ENCODE measurements around the gene POU2F1. TPM values are rescaled to one million over a fixed set of nuclear protein-coding genes. Genes with fewer than 3 reads are reported as not detected.

Gene POU2F1
- total RNA-seq, 8 experiments from 2014 or later, result 11.4 to 29.7 (median 20.2) TPM

DNA sequence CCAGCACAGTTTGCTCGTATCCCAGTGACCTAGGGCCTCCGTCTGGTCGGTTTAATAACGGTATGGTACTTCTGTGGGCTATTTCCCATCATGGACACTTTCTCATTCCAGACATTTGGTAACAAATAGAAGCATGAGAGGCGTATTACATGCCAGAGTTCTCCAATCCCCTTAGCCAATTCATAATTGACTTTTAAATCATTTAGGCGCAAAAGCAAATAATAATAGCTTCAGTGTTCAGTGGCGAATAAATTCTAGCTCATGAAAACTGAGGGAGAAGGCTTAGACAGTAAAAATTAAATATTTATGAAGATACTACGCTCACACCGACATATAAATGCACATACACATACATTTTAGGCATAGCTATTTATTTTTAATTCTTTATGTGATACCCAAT is 247.1 kb downstream of the POU2F1 start:
- 0 to 97% (median 71%) methylated on average over 3 to 9 of the region's 9 CpGs for WGBS, 10 experiments
- ATAC-seq (replicated peaks in 6 of 8), result peak in 5 of 8 experiments; percentile 17 to 71 (median 26)
- Histone ChIP-seq H3K27ac (no peak overlapping the region), H3K4me3 (no peak overlapping the region), H3K4me1 (replicated peaks in 1 of 2) (peaks cover 25 to 55% of the 10 kb centered on the region in 2 donors)
- in situ Hi-C loops (cut with MboI; ENCODE audit: low pct_unique_long_range_greater_than_20kb in 2 of 9, low sequenced_read_pairs in 9 of 9, unreplicated experiment in 9 of 9), result no loop called here

DNA sequence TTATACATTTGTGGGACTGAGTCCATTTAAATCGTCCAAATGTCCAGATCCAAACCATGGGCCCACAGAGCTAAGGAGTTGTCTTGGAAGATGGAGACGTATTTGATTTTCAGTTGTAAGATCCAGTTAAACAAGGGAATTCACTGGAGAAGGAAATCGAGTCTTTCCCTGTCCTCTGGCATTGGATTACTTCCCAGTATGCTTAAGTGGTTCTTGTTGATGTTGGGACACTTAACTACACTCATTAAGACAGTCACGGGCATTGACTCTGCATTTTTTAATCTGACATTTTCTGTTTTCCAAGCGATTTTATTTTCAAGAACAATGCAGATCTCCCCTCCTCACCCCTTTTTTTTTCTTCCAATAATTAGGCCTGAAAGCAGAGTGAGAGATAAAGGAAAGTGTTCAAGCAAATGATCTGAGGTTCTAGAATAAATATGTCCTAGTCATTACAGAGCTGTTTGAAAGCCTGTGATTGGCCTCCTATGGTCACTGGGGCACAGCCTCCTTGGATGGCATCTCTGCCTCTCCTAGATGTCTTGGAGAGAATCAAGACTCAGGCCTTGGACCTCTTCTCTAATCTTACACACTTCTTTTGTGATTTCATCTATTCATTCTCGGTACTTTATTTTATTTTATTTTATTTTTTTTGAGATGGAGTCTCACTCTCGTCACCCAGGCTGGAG is 248.7 kb downstream of the POU2F1 start:
- Histone ChIP-seq H3K4me1 (replicated peaks in 1 of 2) (peaks cover 17 to 53% of the 10 kb centered on the region in 2 donors), H3K27ac (no peak overlapping the region), H3K4me3 (no peak overlapping the region)
- in situ Hi-C loops (cut with MboI; ENCODE audit: low pct_unique_long_range_greater_than_20kb in 2 of 9, low sequenced_read_pairs in 9 of 9, unreplicated experiment in 9 of 9), result no loop called here
- no peak for ATAC-seq (replicated peaks in 6 of 8)
- WGBS, 10 experiments, result 47 to 100% (median 83%) methylated on average over 2 to 7 of the region's 7 CpGs

- no peak for ATAC-seq (replicated peaks in 6 of 8)
- 30 to 95% (median 81%) methylated on average over 2 to 5 of the region's 5 CpGs for WGBS, 10 experiments
- Histone ChIP-seq H3K27ac (no peak overlapping the region), H3K4me1 (replicated peaks in 1 of 2) (peaks cover 7 to 35% of the 10 kb centered on the region in 2 donors), H3K4me3 (no peak overlapping the region)
- in situ Hi-C loops (cut with MboI; ENCODE audit: low pct_unique_long_range_greater_than_20kb in 2 of 9, low sequenced_read_pairs in 9 of 9, unreplicated experiment in 9 of 9), result no loop called here
Measured at GRCh38 chr1:167471568-167471967, 250.9 kb downstream of the POU2F1 start.

- ATAC-seq (replicated peaks in 6 of 8), result peak in 4 of 8 experiments; percentile 16 to 82 (median 46)
- 51 to 100% (median 77%) methylated on average over 2 to 10 of the region's 10 CpGs; no CpG with 5 or more reads in 3 of the 10 experiments for WGBS, 10 experiments
Measured at GRCh38 chr1:167472752-167473521, 252.3 kb downstream of the POU2F1 start.

GRCh38 chr1:167473761-167474160 is 253.1 kb downstream of the POU2F1 start:
- peak in 2 of 8 experiments; percentile 9 to 27 for ATAC-seq (replicated peaks in 6 of 8)
- Histone ChIP-seq H3K4me1 (replicated peaks in 1 of 2) (peaks cover 7 to 15% of the 10 kb centered on the region in 2 donors), H3K27ac (no peak overlapping the region), H3K4me3 (no peak overlapping the region)
- 17 to 100% (median 69%) methylated on average over 1 to 5 of the region's 5 CpGs; no CpG with 5 or more reads in 1 of the 10 experiments for WGBS, 10 experiments
- in situ Hi-C loops (cut with MboI; ENCODE audit: low pct_unique_long_range_greater_than_20kb in 2 of 9, low sequenced_read_pairs in 9 of 9, unreplicated experiment in 9 of 9), result no loop called here

More at GRCh38 chr1:167472752-167473521, 252.3 kb downstream of the POU2F1 start:
- Histone ChIP-seq H3K27ac (no peak overlapping the region), H3K4me1 (replicated peaks in 1 of 2) (peaks cover 7 to 21% of the 10 kb centered on the region in 2 donors), H3K4me3 (no peak overlapping the region)
- in situ Hi-C loops (cut with MboI; ENCODE audit: low pct_unique_long_range_greater_than_20kb in 2 of 9, low sequenced_read_pairs in 9 of 9, unreplicated experiment in 9 of 9), result no loop called here

- in situ Hi-C loops (cut with MboI; ENCODE audit: low pct_unique_long_range_greater_than_20kb in 2 of 9, low sequenced_read_pairs in 9 of 9, unreplicated experiment in 9 of 9), result no loop called here
- no peak overlapping the region for H3K4me3 ChIP-seq
- WGBS, 10 experiments, result 42 to 92% (median 66%) methylated on average over 1 to 3 of the region's 5 CpGs; no CpG with 5 or more reads in 4 of the 10 experiments
- H3K27ac ChIP-seq, result no peak overlapping the region
- H3K4me1 ChIP-seq (replicated peaks in 1 of 2), result peaks cover 7 to 15% of the 10 kb centered on the region in 2 donors
- ATAC-seq (replicated peaks in 6 of 8), result peak in 1 of 8 experiments; percentile 63
Measured at GRCh38 chr1:167474191-167474641, 253.5 kb downstream of the POU2F1 start.

DNA sequence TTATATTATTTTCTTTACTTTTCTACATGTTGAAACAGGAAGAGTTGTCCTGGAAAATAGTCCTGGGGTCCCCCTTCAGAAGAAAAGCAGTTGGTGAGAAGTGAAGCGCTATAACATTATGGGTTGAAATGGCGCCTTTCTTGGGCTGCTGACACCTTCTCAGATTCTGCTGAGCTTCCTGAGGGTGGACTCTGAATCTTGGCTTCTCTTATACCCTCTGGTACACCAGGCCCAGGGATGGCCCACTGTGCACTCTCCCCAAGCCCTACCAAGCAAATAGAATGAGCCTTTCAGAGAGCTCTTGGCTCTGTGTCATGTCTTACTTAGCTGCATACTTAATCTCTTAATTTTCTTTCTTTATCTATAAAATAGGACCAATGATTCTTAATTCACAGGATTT is 255.4 kb downstream of the POU2F1 start:
- Histone ChIP-seq H3K4me3 (no peak overlapping the region), H3K4me1 (replicated peaks in 1 of 2) (peaks cover 7 to 15% of the 10 kb centered on the region in 2 donors), H3K27ac (no peak overlapping the region)
- 80 to 100% (median 93%) methylated on average over 1 to 2 of the region's 2 CpGs; no CpG with 5 or more reads in 4 of the 10 experiments for WGBS, 10 experiments
- in situ Hi-C loops (cut with MboI; ENCODE audit: low pct_unique_long_range_greater_than_20kb in 2 of 9, low sequenced_read_pairs in 9 of 9, unreplicated experiment in 9 of 9), result no loop called here
- no peak for ATAC-seq (replicated peaks in 6 of 8)

Other genes with a start within 250 kb of the POU2F1 start
- gene ILDR2, start 245.3 kb upstream of the POU2F1 start, total RNA-seq, result 10 to 100 TPM in 3 of 8 experiments, 1 to 10 TPM in 4, under 1 TPM in 1; 0.28 to 60.5 (median 6.6) TPM
- gene MAEL, start 231.6 kb upstream of the POU2F1 start, total RNA-seq, result 1 to 10 TPM in 1 of 8 experiments, under 1 TPM in 5, not detected in 2; 0.27 to 1.6 (median 0.72) TPM
- 1 to 10 TPM in 1 of 8 experiments, under 1 TPM in 6, not detected in 1; 0.14 to 1.2 (median 0.24) TPM for gene GPA33, start 130.5 kb upstream of the POU2F1 start, total RNA-seq
- gene STYXL2, start 126.8 kb upstream of the POU2F1 start, total RNA-seq, result 1 to 10 TPM in 2 of 8 experiments, under 1 TPM in 5, not detected in 1; 0.05 to 1.6 (median 0.66) TPM

All from motor neuron (in vitro differentiated cells).